HuH-7 (cell line): Measurements from ENCODE around the gene BCL6B.

Experiments used
- DNase-seq: peaks from one replicate; pipeline ENCODE4 v3.0.0; 2011; ENCODE audit warnings: low spot score

BCL6B gene

GRCh38 chr17:7010523-7010922 lies 12.3 kb upstream of the BCL6B start:
- DNase-seq = no peak

- DNase-seq = no peak
Measured at GRCh38 chr17:7011415-7011814, 11.4 kb upstream of the BCL6B start.

- DNase-seq = no peak
Measured at GRCh38 chr17:7011942-7012254, 11.0 kb upstream of the BCL6B start.

GRCh38 chr17:7014261-7014994 lies 8.4 kb upstream of the BCL6B start:
- DNase-seq = peak; percentile 85

GRCh38 chr17:7014995-7015958 lies 7.6 kb upstream of the BCL6B start:
- peak; percentile 21 for DNase-seq

- no peak for DNase-seq
Measured at GRCh38 chr17:7016418-7016817, 6.4 kb upstream of the BCL6B start.

- DNase-seq = no peak
Measured at GRCh38 chr17:7016886-7017826, 5.7 kb upstream of the BCL6B start.

- DNase-seq = no peak
Measured at GRCh38 chr17:7017827-7018200, 5.0 kb upstream of the BCL6B start.

- no peak for DNase-seq
Measured at GRCh38 chr17:7018331-7018964, 4.4 kb upstream of the BCL6B start.

GRCh38 chr17:7019367-7019766 lies 3.5 kb upstream of the BCL6B start:
- no peak for DNase-seq

GRCh38 chr17:7019839-7020519 lies 2.9 kb upstream of the BCL6B start:
- DNase-seq = peak; percentile 80

GRCh38 chr17:7020894-7021664 lies 1.8 kb upstream of the BCL6B start:
- peak; percentile 24 for DNase-seq

GRCh38 chr17:7021993-7022778 lies 664 bp upstream of the BCL6B start:
- DNase-seq = peak; percentile 92

GRCh38 chr17:7023576-7024401 lies 939 bp downstream of the BCL6B start:
- DNase-seq = no peak

GRCh38 chr17:7024402-7024785 lies 1.5 kb downstream of the BCL6B start:
- DNase-seq = no peak

- no peak for DNase-seq
Measured at GRCh38 chr17:7025245-7025644, 2.4 kb downstream of the BCL6B start.

- DNase-seq = no peak
Measured at GRCh38 chr17:7026471-7027115, 3.7 kb downstream of the BCL6B start.

- no peak for DNase-seq
Measured at GRCh38 chr17:7027335-7027734, 4.5 kb downstream of the BCL6B start.
